GM21786 (cell line): ENCODE measurements around the gene PPY.
"Not testable (repeated sequence)": the region's sequence is repeated elsewhere in the genome, so short reads cannot be mapped to it uniquely, and the experiment has no call there.

ENCODE experiments used
- ATAC-seq: cut with Tn5 transposase; IDR thresholded peaks from one replicate; pipeline ENCODE4 v1.9.1; 2021; ENCODE audit not compliant: unreplicated experiment

PPY gene

DNA sequence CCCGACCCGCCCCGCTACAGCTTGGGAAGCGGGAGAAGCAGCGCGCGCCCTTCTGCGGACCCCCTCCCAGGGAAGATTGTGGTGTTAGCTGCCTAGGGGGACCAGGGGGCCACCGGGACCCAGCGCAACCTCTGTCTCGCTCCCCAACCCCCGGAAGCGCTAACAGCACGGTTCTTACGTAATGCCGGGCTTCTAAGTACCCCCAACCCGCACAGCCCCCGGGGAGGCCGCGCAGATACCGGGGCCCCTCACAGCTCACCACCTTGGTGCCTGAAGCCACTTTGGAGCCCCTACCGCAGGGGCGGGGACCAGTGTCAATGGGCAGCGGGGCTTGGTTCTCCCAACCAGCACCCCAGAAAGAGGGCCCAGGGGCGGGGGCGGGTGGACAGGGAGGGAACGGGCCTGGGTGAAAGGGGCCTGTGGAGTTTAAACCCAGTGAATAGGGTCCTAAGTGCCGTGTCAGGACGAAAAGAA, 35.3 kb downstream of the PPY start:
- no peak for ATAC-seq

GRCh38 chr17:43905985-43906852, 36.1 kb downstream of the PPY start:
- no peak for ATAC-seq

GRCh38 chr17:43905400-43905984, 36.8 kb downstream of the PPY start:
- no peak for ATAC-seq

GRCh38 chr17:43901861-43902589, 40.3 kb downstream of the PPY start:
- no peak for ATAC-seq

GRCh38 chr17:43900858-43901754, 41.2 kb downstream of the PPY start:
- ATAC-seq: no peak

DNA sequence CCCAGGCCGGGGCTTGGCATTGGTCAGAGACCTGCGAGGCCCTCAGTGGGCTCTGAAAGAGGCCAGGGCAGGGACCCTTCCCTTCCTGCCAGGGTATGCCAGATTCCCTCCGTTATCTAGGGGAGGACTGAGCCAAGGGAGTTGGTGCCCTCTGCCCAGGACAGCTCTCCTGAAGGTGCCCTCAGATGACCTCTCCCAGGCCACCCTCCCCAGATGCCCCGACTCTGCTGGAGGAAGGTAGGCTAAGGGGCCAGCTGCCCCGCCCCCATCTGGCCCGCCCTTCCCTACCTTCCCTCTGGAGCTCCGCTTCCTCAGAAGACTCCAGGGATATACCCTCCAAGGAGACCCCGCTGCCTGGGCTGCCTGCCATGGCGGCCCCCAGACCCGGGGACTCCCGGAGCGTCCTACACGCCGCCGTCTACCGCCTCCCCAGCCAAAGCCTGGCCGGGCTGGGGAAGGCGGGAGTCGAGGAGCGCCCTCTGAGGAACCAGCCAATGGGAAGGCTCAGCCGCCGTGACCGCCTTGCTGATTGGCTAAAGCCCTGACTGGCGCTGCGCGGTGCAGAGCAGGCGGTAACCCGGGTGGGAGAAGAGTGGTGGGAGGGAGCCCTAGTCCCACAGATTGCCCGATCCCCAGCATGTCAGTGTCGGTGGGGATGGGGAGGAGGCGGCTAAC, 42.0 kb downstream of the PPY start:
- ATAC-seq: peak; percentile 65

GRCh38 chr17:43898446-43898845, 43.8 kb downstream of the PPY start:
- no peak for ATAC-seq

- no peak for ATAC-seq
Observed at GRCh38 chr17:43897831-43898230, 44.4 kb downstream of the PPY start.

DNA sequence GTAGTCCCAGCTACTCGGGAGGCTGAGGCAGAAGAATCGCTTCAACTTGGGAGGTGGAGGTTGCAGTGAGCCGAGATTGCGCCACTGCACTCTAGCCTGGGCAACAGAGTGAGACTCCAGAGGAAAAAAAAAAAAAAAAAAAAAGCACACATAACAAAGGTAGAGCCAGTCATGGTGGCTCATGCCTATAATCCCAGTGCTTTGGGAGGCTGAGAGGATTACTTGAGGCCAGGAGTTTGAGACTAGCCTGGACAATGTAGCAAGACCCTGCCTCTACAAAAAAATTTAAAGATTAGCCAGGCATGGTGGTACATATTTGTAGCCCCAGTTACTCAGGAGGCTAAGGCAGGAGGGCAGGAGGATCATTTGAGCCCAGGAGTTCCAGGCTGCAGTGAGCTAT, 47.8 kb downstream of the PPY start:
- ATAC-seq: not testable (repeated sequence)

DNA sequence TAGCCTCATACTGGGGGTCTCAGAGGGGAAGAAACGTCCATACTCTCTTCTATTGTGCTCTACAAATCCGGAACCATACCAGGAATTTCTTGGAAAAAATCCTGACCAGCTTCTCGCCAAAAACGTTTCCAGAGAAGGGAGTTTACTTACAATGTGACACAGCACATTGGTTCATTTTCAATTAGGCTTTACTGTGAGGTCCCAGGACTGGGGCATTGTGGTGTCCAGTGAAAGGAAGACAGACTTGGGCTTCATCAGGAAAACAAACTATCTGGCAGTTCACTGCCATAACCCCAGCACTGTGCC, 49.7 kb downstream of the PPY start:
- ATAC-seq: no peak

DNA sequence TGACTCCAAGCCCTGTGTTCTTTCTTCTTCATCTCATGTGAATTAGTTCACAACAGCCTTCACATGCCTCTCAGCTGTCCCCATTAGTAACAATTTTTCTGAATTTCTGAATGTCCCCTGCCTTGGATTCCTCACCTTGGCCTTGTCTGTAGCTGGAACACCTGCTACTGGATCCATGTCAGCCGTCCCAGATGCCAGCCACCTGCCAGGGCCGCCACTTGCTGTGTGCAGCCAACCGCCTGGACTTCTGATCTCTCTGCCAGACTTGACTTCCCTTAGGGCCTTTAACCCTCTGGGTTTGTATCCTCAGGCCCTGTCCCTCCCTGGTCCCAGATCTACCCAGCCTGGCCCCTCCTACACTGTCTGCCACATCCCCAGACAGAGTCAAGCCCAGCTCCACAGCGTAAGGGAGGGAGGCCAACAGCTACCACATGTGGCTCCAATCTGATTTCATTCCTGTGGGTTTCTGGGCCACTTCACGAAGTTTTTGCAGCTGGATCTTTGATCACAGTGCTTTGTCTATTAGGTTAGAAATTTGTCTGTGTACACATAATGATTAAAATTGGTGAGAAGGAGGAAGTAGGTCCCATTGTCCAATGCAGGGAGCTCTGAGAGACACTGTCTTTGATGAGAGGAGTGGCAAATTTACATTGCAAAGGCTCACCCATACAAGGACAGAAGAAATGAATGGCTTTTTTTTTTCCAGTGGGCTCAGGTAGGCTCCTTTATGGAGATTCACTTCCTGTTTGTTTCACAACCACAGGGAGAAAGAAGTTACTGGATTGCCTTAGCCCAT, 50.2 kb downstream of the PPY start:
- ATAC-seq: no peak
